HL-60/S4 treated with retinoic acid at 250 ng/mL for 4 days and 3 days (cell line): ENCODE measurements around the gene APOBEC3B.
"Not testable (repeated sequence)": the region's sequence is repeated elsewhere in the genome, so short reads cannot be mapped to it uniquely, and the experiment has no call there.

Source experiments
- in situ Hi-C: fragments of 300-500 bp; cut with MboI; formaldehyde crosslinking; loops from 2 replicates; pipeline ENCODE4 v1.7.0; 2022; ENCODE audit warnings: low sequenced_read_pairs

Gene APOBEC3B

DNA sequence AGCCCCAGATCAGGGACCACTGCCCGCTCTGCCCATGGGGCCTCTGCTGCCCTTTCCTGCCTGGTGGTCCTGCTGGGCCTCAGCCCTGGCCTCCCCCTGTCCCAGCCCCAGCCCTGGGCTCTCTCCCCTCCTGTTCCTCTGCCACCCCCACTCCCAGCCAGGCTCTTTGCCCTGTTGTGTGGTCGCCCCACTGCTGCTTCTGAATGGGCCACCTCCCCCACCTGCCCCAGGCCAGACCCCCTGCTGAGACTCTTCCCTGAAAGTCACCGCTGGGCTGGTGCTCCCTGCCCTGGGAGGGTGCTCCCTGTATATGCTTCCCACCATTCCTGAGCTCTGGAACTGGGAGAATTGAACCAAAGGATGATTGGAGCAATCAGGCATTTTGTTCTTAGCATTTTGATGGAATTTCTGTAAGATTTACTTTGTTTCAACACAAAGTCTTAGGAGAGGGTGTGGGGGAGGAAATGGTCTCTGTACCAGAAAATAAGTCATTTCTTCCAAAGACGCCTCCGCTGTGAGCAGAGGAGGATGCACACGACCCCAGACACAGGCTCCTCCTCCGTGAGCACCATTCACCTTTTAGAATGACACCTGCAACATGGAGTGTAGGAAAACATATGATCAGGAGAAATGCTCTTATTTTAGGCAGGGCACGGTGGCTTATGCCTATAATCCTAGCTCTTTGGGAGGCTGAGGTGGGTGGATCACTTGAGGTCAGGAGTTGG lies 5.2 kb downstream of the APOBEC3B start:
- in situ Hi-C loops: no loop called here

DNA sequence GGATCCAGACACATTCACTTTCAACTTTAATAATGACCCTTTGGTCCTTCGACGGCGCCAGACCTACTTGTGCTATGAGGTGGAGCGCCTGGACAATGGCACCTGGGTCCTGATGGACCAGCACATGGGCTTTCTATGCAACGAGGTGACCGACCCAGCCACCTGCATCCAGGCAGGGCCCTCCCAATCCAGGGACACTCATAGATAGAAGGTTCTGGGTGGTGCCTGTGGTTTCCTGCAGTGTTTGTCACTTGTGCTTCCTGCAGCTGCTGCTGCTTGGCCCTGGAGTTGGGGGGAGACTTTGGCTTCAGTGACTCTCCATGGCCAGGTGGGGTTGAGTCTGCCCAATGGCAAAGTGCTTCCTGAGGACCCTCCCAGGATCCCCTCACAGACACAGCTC lies 7.3 kb downstream of the APOBEC3B start:
- in situ Hi-C loops: no loop called here

GRCh38 chr22:38992871-38993371 lies 10.8 kb downstream of the APOBEC3B start:
- in situ Hi-C loops: not testable (repeated sequence)

DNA sequence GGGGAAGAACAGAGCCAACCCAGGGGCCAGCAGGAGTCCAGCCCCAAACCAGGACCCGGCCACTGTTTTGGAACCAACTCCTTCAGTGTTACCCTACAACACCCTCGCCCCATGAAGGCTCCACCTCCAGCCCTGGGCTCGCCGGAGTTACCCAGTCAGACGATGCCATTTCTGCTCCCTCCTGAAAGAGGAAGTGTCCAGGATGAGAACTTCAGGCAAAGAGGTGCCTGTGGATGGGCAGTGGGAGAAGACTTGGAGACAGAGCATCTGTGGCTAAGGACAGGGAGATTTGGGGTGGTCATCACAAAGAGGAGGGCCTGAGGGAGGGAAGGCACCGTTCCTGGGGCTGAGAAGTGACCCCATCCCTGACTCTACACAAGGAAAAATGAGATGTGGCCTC lies 14.0 kb downstream of the APOBEC3B start:
- in situ Hi-C loops: no loop called here

GRCh38 chr22:38997518-38997917 lies 15.4 kb downstream of the APOBEC3B start:
- in situ Hi-C loops: no loop called here

DNA sequence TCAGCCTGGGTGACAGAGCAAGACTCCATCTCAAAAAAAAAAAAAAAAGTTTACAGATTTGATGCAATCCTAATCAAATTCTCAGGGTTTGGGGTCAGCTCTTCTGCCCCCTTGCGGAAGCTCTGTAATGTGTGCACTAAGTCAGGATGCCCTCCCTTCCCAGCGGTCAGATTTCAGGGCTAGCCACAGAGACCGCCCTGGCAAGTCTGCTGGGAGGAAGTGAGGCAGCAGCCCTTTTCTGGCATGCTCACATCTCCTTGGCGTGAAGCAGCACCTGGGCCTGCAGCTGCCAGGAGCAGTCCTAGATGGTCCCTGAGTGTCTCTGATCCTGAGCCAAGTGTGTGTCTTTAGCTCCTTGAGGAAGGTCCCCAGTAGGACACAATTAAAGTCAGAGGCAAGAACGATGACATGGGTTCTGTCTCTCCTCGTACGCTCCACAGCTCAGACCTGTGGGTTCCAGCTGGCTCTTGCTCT lies 21.1 kb downstream of the APOBEC3B start:
- in situ Hi-C loops: loop anchor here (10.0 kb wide), 2 partner anchors 122 to 128 kb away; partner anchors contain the start of gene CBX6

- in situ Hi-C loops: loop anchor here (10.0 kb wide), 2 partner anchors 118 to 132 kb away; partner anchors contain the start of gene CBX6
Measured at GRCh38 chr22:39007177-39007576, 25.0 kb downstream of the APOBEC3B start.

- in situ Hi-C loops: loop anchor here (10.0 kb wide), 2 partner anchors 116 to 134 kb away; partner anchors contain the start of gene CBX6
Measured at GRCh38 chr22:39008271-39008850, 26.2 kb downstream of the APOBEC3B start.

GRCh38 chr22:39010946-39011345 lies 28.8 kb downstream of the APOBEC3B start:
- in situ Hi-C loops: no loop called here

GRCh38 chr22:39012533-39013511 lies 30.7 kb downstream of the APOBEC3B start:
- in situ Hi-C loops: no loop called here

DNA sequence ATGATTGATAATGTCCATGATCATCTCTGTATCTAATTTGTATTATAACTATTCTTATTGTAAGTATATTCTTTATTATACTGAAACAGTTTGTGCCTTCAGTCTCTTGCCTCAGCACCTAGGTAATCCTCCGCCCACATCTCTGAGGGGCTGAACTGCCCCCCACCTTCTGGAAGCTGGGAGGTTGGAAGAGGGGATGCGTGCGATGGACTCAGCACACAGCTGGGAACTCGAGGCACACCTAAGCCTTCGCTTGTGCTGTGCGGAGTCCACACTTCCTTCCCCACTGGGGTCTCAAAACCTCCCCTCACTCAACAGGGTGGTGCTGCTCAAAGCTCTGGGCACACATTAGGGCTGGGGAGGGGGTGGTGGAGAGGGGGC lies 31.4 kb downstream of the APOBEC3B start:
- in situ Hi-C loops: not testable (repeated sequence)

DNA sequence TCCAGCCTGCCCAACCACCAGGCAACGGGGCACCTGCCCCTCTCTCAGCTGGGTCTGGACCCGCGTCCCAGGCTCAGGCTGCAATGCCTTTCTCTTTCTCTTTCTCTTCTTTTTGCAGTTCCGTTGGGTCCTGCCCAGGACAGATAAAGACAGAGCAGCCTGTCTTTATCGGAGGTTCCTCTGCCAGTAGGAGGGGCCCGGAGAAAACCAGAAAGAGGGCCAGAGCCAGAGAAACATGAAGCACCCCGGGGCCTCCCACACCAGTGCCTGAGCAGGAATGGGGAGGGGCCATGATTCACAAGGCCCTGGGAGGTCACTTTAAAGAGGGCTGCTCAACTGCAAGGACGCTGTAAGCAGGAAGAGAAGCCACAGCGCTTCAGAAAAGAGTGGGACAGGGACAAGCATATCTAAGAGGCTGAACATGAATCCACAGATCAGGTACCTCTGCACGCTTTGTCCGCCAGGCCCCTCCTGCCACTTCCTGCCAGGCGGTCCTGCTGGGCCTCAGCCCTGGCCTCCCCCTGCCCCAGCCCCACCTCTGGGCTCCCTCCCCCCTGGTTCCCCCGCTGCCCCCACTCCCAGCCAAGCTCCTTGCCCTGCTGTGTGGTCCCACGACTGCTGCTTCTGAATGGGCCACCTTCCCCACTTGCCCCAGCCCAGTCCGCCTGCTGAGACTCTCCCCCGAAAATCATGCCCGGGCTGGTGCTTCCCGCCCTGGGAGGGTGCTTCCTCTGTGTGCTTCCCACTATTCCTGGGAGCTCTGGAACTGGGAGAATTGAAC lies 32.0 kb downstream of the APOBEC3B start, which contains the start of gene APOBEC3C:
Gene APOBEC3C, plus strand, starts transcription at position 316 of the 781 bp plus-strand sequence. Its CDS starts 106 bp downstream, at position 422.
- in situ Hi-C loops: no loop called here

DNA sequence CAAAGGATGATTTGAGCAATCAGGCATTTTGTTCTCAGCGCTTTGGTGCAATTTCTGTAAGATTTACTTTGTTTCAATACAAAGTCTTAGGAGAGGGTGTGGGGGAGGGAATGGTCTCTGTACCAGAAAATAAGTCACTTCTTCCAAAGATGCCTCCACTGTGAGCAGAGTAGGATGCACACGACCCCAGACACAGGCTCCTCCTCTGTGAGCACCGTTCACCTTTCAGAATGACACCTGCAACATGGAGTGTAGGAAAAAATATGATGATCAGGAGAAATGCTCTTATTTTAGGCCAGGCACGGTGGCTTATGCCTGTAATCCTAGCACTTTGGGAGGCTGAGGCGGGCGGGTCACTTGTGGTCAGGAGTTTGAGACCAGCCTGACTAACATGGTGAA lies 32.6 kb downstream of the APOBEC3B start:
- in situ Hi-C loops: not testable (repeated sequence)

DNA sequence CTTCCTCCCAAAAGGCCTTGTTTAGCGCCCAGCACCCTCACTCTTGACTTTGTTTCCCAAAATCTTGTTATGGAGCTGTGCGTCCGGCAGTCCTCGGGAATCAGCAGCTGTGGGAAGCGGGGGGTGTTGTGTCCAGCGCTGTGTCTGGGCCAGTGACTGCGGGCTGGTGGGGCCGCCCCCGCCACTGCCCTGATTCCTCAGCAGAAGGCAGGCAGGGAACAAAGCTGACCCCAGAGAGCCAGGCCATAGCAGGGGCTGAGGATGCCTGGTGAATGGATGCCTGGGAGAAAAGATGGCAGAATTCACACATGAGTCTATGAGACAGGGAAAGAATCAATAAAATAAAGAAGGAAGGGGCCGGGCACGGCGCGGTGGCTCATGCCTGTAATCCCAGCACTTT lies 34.4 kb downstream of the APOBEC3B start:
- in situ Hi-C loops: no loop called here

DNA sequence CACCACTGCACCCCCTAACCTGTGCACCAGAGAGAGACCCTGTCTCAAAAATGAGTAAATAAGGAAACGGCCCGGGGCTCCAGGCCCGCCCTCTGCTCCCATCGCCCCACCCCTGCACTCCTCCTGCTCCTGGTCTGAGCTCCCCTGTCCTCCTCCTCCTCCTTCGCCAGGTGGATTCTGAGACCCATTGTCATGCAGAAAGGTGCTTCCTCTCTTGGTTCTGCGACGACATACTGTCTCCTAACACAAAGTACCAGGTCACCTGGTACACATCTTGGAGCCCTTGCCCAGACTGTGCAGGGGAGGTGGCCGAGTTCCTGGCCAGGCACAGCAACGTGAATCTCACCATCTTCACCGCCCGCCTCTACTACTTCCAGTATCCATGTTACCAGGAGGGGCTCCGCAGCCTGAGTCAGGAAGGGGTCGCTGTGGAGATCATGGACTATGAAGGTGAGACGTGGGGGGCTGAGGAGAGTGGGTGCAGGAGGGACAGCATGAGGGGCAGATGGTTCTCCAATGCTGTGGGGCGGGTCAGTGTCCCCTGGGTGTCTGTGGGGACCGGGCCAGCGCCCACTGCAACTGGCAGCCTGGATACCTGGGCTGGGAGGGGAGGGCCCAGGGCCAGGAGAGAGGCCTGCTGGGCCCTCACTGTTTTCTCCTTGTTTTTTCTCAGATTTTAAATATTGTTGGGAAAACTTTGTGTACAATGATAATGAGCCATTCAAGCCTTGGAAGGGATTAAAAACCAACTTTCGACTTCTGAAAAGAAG lies 35.6 kb downstream of the APOBEC3B start:
- in situ Hi-C loops: no loop called here

- in situ Hi-C loops: not testable (repeated sequence)
Measured at GRCh38 chr22:39020021-39020651, 38.0 kb downstream of the APOBEC3B start.

DNA sequence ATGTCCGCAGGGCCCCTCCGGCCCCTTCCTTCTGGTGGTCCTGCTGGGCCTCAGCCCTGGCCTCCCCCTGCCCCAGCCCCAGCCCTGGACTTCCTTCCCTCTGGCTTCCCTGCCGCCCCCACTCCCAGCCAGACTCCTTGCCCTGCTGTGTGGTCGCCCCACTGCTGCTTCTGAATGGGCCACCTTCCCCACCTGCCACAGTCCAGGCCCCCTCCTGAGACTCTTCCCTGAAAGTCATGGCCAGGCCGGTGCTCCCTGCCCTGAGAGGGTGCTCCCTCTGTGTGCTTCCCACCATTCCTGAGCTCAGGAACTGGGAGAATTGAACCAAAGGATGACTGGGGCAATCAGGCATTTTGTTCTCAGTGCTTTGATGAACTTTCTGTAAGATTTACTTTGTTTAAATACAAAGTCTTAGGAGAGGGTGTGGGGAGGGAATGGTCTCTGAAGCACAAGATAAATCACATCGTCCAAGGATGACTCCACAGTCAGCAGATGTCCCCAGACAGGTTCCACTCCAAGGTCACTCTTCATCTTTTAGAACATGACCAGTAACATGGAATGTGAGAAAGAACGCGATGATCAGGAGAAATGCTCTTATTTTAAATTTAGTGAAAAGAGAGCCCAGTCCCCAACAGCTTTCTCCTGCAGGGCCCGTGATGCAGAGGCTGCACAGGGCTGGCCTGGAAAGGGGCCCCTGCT lies 39.6 kb downstream of the APOBEC3B start:
- in situ Hi-C loops: no loop called here
